GM18511 (cell line): ENCODE measurements around the gene NAB1.
"Not testable (repeated sequence)": the region's sequence is repeated elsewhere in the genome, so short reads cannot be mapped to it uniquely, and the experiment has no call there.

Experiments used
- ATAC-seq: cut with Tn5 transposase; IDR thresholded peaks from one replicate; pipeline ENCODE4 v1.9.1; 2021; ENCODE audit warnings: mild to moderate bottlenecking, moderate library complexity; ENCODE audit not compliant: unreplicated experiment

The NAB1 gene

GRCh38 chr2:190649035-190649797 lies at the start of gene NAB1:
Gene NAB1, plus strand, starts transcription at chr2:190649083. Its CDS starts 10,094 bp downstream, at chr2:190659177.
- ATAC-seq: peak; percentile 56

- no peak for ATAC-seq
Measured at GRCh38 chr2:190599546-190600220, 49.2 kb upstream of the NAB1 start.

GRCh38 chr2:190600293-190601103 lies 48.4 kb upstream of the NAB1 start:
- no peak for ATAC-seq

- no peak for ATAC-seq
Measured at GRCh38 chr2:190603374-190603773, 45.5 kb upstream of the NAB1 start.

GRCh38 chr2:190607014-190607597 lies 41.8 kb upstream of the NAB1 start:
- no peak for ATAC-seq

GRCh38 chr2:190607657-190608357 lies 41.1 kb upstream of the NAB1 start:
- no peak for ATAC-seq

GRCh38 chr2:190608863-190609262 lies 40.0 kb upstream of the NAB1 start:
- ATAC-seq: not testable (repeated sequence)

GRCh38 chr2:190609397-190609796 lies 39.5 kb upstream of the NAB1 start:
- not testable (repeated sequence) for ATAC-seq

- not testable (repeated sequence) for ATAC-seq
Measured at GRCh38 chr2:190610528-190610927, 38.4 kb upstream of the NAB1 start.

GRCh38 chr2:190615555-190616200 lies 33.2 kb upstream of the NAB1 start:
- ATAC-seq: no peak

- ATAC-seq: no peak
Measured at GRCh38 chr2:190618030-190618429, 30.9 kb upstream of the NAB1 start.

GRCh38 chr2:190625691-190626090 lies 23.2 kb upstream of the NAB1 start:
- no peak for ATAC-seq

- ATAC-seq: no peak
Measured at GRCh38 chr2:190626641-190627210, 22.2 kb upstream of the NAB1 start.

- peak; percentile 93 for ATAC-seq
Measured at GRCh38 chr2:190627448-190628412, 21.2 kb upstream of the NAB1 start.

GRCh38 chr2:190628591-190629319 lies 20.1 kb upstream of the NAB1 start:
- peak; percentile 14 for ATAC-seq

GRCh38 chr2:190634381-190634780 lies 14.5 kb upstream of the NAB1 start:
- ATAC-seq: no peak

- no peak for ATAC-seq
Measured at GRCh38 chr2:190635781-190636180, 13.1 kb upstream of the NAB1 start.

GRCh38 chr2:190636361-190636760 lies 12.5 kb upstream of the NAB1 start:
- no peak for ATAC-seq
